Loucy (cell line): ENCODE measurements around the gene RPL7L1.

Experiments used
- EZH2phosphoT487 ChIP-seq: fragments of 200-600 bp; IDR thresholded peaks from 2 replicates; pipeline ENCODE4 v1.6.1; 2018; ENCODE audit warnings: antibody characterized with exemption, mild to moderate bottlenecking, moderate library complexity, borderline replicate concordance
- TF ChIP-seq, protein P1 (sequence below): fragments of 200-600 bp; sonication (generic); conservative IDR thresholded peaks from 2 replicates; pipeline ENCODE4 v1.5.1; 2014; ENCODE audit warnings: mild to moderate bottlenecking, antibody characterized with exemption, low read length

DNA sequence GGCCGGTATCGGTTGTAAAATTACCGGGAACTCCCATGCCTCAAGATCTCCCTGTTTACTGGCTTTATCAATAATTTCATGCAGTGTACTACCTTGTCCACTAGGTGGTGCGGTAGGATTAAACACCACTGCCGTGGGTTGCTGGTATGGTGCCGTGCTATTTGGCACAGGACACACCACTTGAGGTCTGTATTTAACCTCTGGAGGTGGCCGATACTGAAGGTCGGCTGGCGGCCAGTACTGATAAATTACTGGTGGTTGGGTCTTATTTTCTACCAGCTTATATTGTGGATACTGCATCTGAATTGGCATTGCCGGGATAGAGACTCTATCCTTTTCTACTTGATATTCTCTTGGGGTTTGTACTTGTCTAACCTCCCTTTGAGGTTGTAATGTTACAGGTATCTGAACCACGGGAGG, 22.1 kb downstream of the RPL7L1 start:
- TF ChIP-seq, protein P1, sequence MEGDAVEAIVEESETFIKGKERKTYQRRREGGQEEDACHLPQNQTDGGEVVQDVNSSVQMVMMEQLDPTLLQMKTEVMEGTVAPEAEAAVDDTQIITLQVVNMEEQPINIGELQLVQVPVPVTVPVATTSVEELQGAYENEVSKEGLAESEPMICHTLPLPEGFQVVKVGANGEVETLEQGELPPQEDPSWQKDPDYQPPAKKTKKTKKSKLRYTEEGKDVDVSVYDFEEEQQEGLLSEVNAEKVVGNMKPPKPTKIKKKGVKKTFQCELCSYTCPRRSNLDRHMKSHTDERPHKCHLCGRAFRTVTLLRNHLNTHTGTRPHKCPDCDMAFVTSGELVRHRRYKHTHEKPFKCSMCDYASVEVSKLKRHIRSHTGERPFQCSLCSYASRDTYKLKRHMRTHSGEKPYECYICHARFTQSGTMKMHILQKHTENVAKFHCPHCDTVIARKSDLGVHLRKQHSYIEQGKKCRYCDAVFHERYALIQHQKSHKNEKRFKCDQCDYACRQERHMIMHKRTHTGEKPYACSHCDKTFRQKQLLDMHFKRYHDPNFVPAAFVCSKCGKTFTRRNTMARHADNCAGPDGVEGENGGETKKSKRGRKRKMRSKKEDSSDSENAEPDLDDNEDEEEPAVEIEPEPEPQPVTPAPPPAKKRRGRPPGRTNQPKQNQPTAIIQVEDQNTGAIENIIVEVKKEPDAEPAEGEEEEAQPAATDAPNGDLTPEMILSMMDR, result peak; percentile 89
- TF ChIP-seq EZH2phosphoT487, result no peak
